Activated CD4-positive, alpha-beta memory T cell treated with anti-CD3 and anti-CD28 coated beads, Interleukin-2, amount 10 ng/mL, durations not matched to agents 7 days and 5 days (primary cell): ENCODE data around the gene B3GALT5. TPM values are rescaled to one million over a fixed set of nuclear protein-coding genes. Genes with fewer than 3 reads are reported as not detected.

Experiments used
- CTCF ChIA-PET: fragments of 350-600 bp; sonication (Branson Sonifier 250); formaldehyde crosslinking; loops from one replicate; lab custom pipeline; 2021; ENCODE audit warnings: antibody characterized with exemption, inconsistent platforms; lab: Charles Lee
- POLR2A ChIA-PET: fragments of 350-600 bp; sonication (Branson Sonifier 250); formaldehyde crosslinking; loops from one replicate; lab custom pipeline; 2021; ENCODE audit warnings: antibody characterized with exemption; lab: Charles Lee
- DNase-seq: peaks from one replicate; pipeline ENCODE4 v3.0.0-alpha.2; 2020
- H3K27ac Mint-ChIP-seq: one replicate; pipeline ENCODE4 v1.8.0; 2021; ENCODE audit warnings: mild to moderate bottlenecking, mixed read lengths
- H3K27me3 Mint-ChIP-seq: one replicate; pipeline ENCODE4 v1.8.0; 2021; ENCODE audit warnings: mixed read lengths
- H3K36me3 Mint-ChIP-seq: one replicate; pipeline ENCODE4 v1.8.0; 2021; ENCODE audit warnings: low read depth, mixed read lengths
- H3K4me1 Mint-ChIP-seq: one replicate; pipeline ENCODE4 v1.8.0; 2021; ENCODE audit warnings: mixed read lengths
- H3K4me3 Mint-ChIP-seq: one replicate; pipeline ENCODE4 v1.8.0; 2021; ENCODE audit warnings: mild to moderate bottlenecking, mixed read lengths
- H3K9me3 Mint-ChIP-seq: one replicate; pipeline ENCODE4 v1.8.0; 2021; ENCODE audit warnings: mixed read lengths
- total RNA-seq, 2 experiments: library from RNA; stranded (reverse); gene quantifications; one replicate each; pipeline ENCODE4 v1.2.3, GENCODE V29; 2021

The B3GALT5 gene
- total RNA-seq, 2 experiments from 2014 or later, result not detected

DNA sequence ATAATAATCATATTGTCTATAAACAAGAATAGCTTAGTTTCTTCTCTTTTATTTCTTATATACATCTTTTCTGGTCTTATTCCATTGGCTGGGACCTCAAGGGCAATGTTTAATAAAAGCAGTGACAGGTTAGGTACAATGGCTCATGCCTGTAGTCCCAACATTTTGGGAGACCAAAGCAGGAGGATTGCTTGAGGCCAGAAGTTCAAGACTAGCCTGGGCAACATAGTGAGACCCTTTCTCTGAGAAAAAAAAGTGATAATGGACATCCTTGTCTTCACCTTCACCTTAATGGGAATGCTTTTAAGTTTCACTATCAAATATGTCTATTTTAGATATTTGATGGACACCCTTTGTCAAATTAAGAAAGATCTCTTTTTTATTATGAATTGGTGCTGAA is 8.1 kb downstream of the B3GALT5 start:
- DNase-seq, result no peak
- no peak overlapping the region for H3K27ac Mint-ChIP-seq
- CTCF ChIA-PET, result interaction anchor here (1.2 kb wide), 1 partner anchor 102 kb away, joined by 3 read pairs; no protein-coding TSS in a partner anchor

DNA sequence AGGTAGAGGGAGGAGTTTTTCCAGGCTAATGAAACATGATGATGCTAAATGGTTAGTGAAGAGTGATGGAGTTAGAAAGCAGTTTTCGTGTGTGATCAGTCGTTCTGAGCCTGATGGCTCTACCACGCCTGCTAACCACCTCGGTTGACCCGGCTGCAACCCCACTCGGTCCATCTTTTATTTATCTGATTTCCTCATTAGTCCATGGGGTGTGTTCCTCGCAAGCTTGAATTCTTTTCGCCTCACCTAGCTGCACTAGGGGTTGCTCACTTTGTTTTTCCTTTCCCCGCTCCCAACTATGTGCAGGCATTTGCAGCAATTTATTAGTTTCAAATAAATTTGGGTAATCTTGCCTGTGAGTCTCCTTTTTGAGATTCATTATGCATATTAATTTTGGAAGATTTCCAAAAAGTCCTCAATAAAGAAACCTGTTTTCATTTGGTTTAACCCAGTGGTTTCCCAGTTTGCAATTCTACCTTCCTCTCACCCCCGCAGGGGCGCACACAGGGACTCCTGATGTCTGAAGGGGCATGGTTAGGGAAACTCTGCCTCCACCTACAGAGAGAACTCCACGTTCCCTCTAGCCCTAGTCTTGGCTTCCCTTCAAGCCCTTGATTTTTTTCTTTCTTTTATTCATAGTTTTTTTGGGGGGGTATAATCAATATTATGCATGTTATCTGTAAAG is 12.6 kb downstream of the B3GALT5 start:
- no peak overlapping the region for H3K4me3 Mint-ChIP-seq
- no peaks in the 10 kb centered on the region for H3K27me3 Mint-ChIP-seq
- H3K9me3 Mint-ChIP-seq, result peaks cover 4% of the 10 kb centered on the region
- no peaks in the 10 kb centered on the region for H3K4me1 Mint-ChIP-seq
- no peak for DNase-seq
- no peaks in the 10 kb centered on the region for H3K36me3 Mint-ChIP-seq
- ChIA-PET CTCF (no interaction called here), POLR2A (no interaction called here)
- no peak overlapping the region for H3K27ac Mint-ChIP-seq

More for the DNA sequence above, 8.1 kb downstream of the B3GALT5 start:
- Mint-ChIP-seq H3K27me3 (peaks cover 2% of the 10 kb centered on the region), H3K9me3 (peaks cover 4% of the 10 kb centered on the region), H3K4me3 (no peak overlapping the region), H3K4me1 (no peaks in the 10 kb centered on the region), H3K36me3 (no peaks in the 10 kb centered on the region)
- POLR2A ChIA-PET, result no interaction called here

DNA sequence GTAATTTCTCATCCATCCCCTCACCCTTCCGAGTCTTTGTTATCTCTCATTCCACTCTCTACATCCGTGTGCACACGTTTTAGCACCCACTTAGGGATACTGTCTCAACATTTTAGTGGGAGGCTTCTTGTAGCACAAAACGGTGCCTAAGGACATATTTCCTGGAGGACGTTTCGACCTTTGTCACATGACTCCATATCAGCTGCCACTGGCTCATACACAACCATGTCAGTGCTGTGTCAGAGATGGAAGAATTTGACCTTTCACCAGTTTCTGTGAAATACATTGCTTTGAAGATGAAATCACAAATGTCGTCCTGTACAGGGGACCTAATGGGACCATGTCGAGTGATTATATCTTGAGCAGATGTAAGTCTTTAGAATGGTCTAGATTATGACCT is 15.6 kb downstream of the B3GALT5 start:
- no peaks in the 10 kb centered on the region for H3K4me1 Mint-ChIP-seq
- H3K36me3 Mint-ChIP-seq, result no peaks in the 10 kb centered on the region
- CTCF ChIA-PET, result no interaction called here
- peaks cover 4% of the 10 kb centered on the region for H3K9me3 Mint-ChIP-seq
- H3K27ac Mint-ChIP-seq, result no peak overlapping the region
- H3K27me3 Mint-ChIP-seq, result no peaks in the 10 kb centered on the region
- no peak for DNase-seq
- no peak overlapping the region for H3K4me3 Mint-ChIP-seq
- POLR2A ChIA-PET, result no interaction called here

DNA sequence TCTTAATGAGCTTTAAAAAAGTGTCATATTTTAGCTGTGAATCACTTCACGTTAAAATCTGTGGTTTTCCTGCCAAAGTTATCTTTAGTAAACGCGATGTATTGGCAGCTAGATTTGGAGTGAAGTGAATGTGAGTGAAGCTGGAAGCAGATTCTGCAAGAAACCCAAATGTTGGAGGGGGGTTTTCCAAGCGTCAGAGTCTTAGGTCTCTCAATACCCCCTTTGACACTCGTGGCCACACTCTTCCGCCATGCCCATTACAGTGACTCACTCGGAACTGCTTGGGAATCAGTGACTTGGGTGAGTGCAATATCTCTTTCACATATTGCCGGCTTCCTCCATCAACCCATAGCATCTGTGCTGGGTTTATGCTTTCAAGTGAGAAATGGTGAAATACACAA is 17.5 kb downstream of the B3GALT5 start:
- H3K4me1 Mint-ChIP-seq, result no peaks in the 10 kb centered on the region
- peaks cover 3% of the 10 kb centered on the region for H3K9me3 Mint-ChIP-seq
- no peak overlapping the region for H3K27ac Mint-ChIP-seq
- ChIA-PET POLR2A (no interaction called here), CTCF (no interaction called here)
- H3K36me3 Mint-ChIP-seq, result no peaks in the 10 kb centered on the region
- no peak for DNase-seq
- no peaks in the 10 kb centered on the region for H3K27me3 Mint-ChIP-seq
- no peak overlapping the region for H3K4me3 Mint-ChIP-seq

DNA sequence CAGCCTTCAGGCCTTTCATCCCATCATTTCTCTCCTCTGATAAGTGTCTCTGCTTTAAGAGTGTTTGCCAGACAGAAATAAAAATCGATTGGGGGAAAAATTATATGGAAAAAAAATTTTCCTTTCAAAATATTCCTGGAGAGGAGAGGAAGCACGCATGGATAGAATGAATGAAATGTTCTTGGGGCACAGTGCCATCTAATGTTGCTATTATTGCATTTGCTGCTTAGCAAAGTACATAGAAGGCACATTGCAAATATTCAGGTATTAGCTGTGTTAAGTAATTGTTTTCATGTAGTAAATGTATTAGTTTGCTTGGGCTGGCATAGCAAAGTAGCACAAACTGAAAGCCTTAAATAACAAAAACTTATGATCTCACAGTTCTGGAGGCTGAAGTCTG is 18.1 kb downstream of the B3GALT5 start:
- CTCF ChIA-PET, result no interaction called here
- H3K27me3 Mint-ChIP-seq, result no peaks in the 10 kb centered on the region
- peaks cover 5% of the 10 kb centered on the region for H3K9me3 Mint-ChIP-seq
- no peaks in the 10 kb centered on the region for H3K4me1 Mint-ChIP-seq
- no peaks in the 10 kb centered on the region for H3K36me3 Mint-ChIP-seq
- H3K4me3 Mint-ChIP-seq, result no peak overlapping the region
- POLR2A ChIA-PET, result no interaction called here
- H3K27ac Mint-ChIP-seq, result no peak overlapping the region
- no peak for DNase-seq

DNA sequence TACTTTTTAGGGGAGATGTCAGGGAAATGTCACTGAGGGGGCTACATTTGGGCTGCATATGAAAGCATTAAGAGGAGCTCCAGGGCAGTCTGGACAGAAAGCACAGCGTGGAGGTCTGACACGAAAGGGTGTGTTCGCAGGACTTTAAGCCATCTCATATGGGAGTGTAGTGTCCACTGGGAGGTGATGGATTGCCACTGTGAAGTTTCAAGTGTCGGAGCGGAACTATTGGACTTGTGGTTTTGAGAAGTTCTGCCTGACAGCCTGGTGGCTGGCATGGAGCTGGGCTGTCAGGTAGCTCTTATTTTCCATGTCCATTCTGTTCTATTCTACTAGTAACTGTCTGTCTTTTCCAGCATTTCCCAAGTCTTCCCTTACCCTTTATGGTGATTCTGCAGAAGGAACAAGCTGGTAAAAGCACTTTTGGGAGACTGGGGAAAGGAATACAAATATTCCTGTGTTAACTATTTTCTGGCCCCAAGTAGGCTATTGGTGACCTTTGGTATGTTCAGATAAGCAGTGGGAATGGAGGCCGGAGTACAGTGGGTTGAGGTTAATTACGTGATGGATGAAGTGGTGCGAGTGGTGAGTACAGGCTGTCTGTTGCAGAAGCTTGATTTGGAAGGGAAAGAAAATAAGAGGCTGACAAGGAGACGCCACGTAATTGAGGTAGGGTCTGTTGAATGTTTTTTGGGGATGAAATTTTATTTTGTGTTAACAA is 19.3 kb downstream of the B3GALT5 start:
- CTCF ChIA-PET, result no interaction called here
- Mint-ChIP-seq H3K9me3 (peaks cover 9% of the 10 kb centered on the region), H3K36me3 (no peaks in the 10 kb centered on the region), H3K4me1 (no peaks in the 10 kb centered on the region), H3K27me3 (no peaks in the 10 kb centered on the region), H3K27ac (no peak overlapping the region), H3K4me3 (no peak overlapping the region)
- POLR2A ChIA-PET, result no interaction called here
- no peak for DNase-seq

DNA sequence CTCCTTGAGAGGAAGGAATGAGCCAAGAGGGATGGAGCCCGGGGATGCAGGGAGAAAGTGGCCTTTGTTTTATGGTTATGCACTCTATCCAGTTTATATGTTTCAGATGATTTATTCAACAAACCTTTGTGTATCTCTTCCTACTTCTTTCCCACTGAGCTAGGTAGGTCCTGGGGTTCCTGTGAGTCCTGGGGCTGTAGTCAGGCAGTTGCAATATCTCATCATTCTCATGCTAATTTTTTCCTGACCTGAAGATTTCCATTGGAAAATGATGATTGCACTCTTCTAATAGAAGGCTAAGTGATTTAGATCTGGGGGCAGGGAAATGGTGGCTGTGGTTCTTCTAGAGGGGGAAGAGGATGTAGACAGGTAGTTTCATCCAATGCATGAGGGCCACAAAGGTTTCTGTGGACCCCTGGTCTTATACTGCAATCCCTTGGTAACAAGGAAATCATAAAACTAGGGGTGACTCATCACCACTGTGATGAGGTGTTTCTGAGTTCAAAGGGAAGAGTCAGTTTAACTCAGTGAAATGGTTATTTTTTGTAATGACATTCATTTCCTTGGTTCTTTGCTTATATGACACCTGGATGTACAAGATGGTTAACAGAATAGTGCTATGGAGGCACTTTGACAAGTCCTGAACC is 20.2 kb downstream of the B3GALT5 start:
- POLR2A ChIA-PET, result no interaction called here
- CTCF ChIA-PET, result no interaction called here
- H3K4me3 Mint-ChIP-seq, result no peak overlapping the region
- H3K27ac Mint-ChIP-seq, result no peak overlapping the region
- peaks cover 12% of the 10 kb centered on the region for H3K9me3 Mint-ChIP-seq
- peaks cover 2% of the 10 kb centered on the region for H3K36me3 Mint-ChIP-seq
- H3K4me1 Mint-ChIP-seq, result no peaks in the 10 kb centered on the region
- DNase-seq, result no peak
- no peaks in the 10 kb centered on the region for H3K27me3 Mint-ChIP-seq

DNA sequence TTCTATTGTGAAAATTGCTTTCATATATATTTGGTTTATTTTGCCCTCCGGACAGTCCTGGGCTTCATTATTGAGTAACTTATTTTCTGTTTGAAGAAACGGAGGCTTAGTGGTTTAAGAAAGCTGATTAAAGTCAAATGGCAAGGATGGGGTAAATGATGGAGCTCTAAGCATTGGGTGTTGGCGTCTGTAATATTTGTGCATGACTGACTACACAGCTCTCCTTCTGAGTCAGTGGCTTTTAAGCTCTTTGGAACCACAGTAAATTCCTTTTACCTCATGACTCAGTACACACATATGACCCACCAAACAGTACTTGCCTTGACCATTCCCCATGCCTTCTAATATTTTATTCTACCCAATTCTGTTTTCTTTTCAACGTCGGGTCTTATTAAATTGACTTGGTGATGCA is 21.0 kb downstream of the B3GALT5 start:
- no peaks in the 10 kb centered on the region for H3K4me1 Mint-ChIP-seq
- no peaks in the 10 kb centered on the region for H3K27me3 Mint-ChIP-seq
- peaks cover 12% of the 10 kb centered on the region for H3K9me3 Mint-ChIP-seq
- CTCF ChIA-PET, result no interaction called here
- H3K27ac Mint-ChIP-seq, result no peak overlapping the region
- H3K36me3 Mint-ChIP-seq, result peaks cover 2% of the 10 kb centered on the region
- POLR2A ChIA-PET, result no interaction called here
- H3K4me3 Mint-ChIP-seq, result no peak overlapping the region
- DNase-seq, result no peak

DNA sequence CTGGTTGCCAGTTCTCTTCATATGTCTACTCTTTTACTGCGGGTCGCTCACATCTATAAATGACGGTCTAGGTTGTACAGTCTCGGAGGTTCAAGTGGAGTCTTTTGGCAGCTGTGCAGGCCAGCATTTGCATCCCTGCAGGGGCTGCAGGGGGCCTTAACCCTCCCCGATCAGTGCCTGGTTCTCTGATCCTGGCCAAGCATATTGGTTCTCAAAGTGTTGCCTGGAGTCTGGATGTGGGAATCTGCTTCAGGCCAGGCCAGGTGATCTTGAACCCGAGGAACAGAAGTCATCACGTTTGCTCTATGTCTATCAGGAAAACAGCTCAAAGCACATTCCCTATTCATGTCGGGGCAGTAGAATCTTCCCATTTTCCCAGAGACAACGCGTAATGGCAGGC is 21.8 kb downstream of the B3GALT5 start:
- no peak for DNase-seq
- Mint-ChIP-seq H3K9me3 (peaks cover 12% of the 10 kb centered on the region), H3K27me3 (no peaks in the 10 kb centered on the region), H3K4me3 (no peak overlapping the region), H3K36me3 (peaks cover 2% of the 10 kb centered on the region), H3K4me1 (no peaks in the 10 kb centered on the region), H3K27ac (no peak overlapping the region)
- ChIA-PET POLR2A (no interaction called here), CTCF (no interaction called here)

DNA sequence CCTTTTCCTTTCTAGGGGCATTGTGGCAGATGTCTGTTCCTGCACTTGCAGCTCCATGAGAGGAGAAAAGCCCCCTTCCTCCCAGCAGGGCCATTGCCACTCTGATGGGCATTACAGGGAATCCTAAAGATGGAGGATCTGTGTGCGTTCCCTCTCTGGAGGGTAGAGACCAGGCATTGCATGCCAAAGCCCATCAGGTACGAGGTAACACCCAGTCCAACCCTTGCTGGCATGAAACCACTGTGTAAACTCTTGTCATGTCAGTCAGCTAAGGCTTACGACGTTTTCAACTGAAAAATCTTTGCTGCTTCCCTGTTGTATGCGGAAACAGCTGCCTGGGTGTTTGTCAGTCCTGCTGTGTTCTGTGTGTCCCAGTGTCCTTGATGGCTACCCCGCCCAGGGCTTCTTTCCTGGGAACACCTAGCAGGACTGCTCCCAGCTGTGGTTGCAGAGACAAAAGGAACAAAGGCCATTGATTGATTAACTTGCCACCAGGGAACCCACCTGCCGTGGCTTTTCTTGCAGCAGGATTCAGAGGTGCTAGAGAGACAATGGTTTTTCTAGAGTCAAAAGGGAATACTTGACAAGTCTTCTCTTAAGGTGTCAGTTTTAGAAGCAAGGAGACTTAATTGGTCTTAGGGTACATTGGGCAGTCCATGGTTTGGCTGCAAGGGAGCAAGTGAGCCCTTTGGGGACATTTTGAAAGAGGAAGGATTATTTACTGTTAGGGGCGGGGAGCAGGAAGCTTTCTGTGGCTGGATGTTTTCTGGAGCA is 24.6 kb downstream of the B3GALT5 start:
- peaks cover 2% of the 10 kb centered on the region for H3K36me3 Mint-ChIP-seq
- H3K27me3 Mint-ChIP-seq, result no peaks in the 10 kb centered on the region
- ChIA-PET POLR2A (no interaction called here), CTCF (no interaction called here)
- no peak overlapping the region for H3K27ac Mint-ChIP-seq
- no peak for DNase-seq
- H3K4me1 Mint-ChIP-seq, result no peaks in the 10 kb centered on the region
- peaks cover 12% of the 10 kb centered on the region for H3K9me3 Mint-ChIP-seq
- H3K4me3 Mint-ChIP-seq, result no peak overlapping the region

DNA sequence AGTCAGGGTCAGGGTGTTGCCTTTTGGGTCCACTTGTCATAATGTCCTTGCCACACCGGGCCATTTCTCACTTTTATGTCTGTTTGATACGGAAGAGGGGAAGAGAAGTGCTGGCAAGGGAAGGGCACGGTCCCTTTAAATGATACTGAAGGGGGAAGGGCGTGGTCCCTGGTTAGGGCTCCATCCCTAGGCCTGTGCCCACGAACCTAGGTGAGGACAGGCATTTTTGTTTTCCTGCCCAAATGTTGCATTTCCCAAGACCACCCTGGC is 25.2 kb downstream of the B3GALT5 start:
- DNase-seq, result no peak
- Mint-ChIP-seq H3K4me1 (no peaks in the 10 kb centered on the region), H3K9me3 (peaks cover 12% of the 10 kb centered on the region), H3K4me3 (no peak overlapping the region), H3K27me3 (no peaks in the 10 kb centered on the region), H3K27ac (no peak overlapping the region), H3K36me3 (peaks cover 2% of the 10 kb centered on the region)
- CTCF ChIA-PET, result no interaction called here
- POLR2A ChIA-PET, result no interaction called here

DNA sequence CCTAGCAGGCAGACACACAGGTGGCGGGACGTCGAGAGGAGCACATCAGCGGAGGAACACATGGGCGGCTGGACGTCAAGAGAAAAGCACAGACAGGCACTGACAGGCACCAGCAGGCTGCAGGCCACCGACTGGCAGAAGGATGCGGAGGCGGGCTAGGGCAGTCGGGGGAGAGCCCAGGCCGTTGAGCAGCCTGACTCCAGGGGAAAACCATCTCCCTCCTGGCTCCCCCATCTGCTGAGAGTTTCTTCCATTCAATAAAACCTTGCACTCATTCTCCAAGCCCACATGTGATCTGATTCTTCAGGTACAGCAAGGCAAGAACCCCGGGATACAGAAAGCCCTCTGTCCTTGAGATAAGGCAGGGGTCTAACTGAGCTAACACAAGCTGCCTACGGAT is 25.5 kb downstream of the B3GALT5 start:
- no peaks in the 10 kb centered on the region for H3K27me3 Mint-ChIP-seq
- CTCF ChIA-PET, result no interaction called here

DNA sequence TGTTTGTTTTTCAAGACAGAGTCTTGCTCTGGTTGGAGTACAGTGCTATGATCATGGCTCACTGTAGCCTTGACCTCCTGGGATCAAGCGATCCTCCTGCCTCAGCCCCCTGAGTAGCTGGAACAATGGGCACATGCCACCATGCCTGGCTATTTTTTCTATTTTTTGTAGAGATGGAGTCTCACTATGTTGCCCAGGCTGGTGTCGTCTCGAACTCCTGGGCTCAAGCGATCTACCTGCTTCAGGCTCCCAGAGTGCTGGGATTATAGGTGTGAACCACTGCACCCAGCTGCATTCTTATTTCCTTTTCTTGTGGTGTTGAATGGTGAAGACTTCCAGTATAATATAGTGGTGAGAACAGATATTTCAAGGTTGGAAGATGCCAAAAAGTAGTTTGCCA is 28.0 kb downstream of the B3GALT5 start:
- peaks cover 2% of the 10 kb centered on the region for H3K36me3 Mint-ChIP-seq
- CTCF ChIA-PET, result no interaction called here
- H3K9me3 Mint-ChIP-seq, result peaks cover 8% of the 10 kb centered on the region
- H3K27me3 Mint-ChIP-seq, result no peaks in the 10 kb centered on the region
- H3K4me1 Mint-ChIP-seq, result no peaks in the 10 kb centered on the region
- H3K27ac Mint-ChIP-seq, result no peak overlapping the region
- no peak for DNase-seq
- POLR2A ChIA-PET, result no interaction called here
- no peak overlapping the region for H3K4me3 Mint-ChIP-seq

More for the DNA sequence above, 25.5 kb downstream of the B3GALT5 start:
- H3K4me1 Mint-ChIP-seq, result no peaks in the 10 kb centered on the region
- no peak for DNase-seq
- no peak overlapping the region for H3K27ac Mint-ChIP-seq
- H3K4me3 Mint-ChIP-seq, result no peak overlapping the region
- POLR2A ChIA-PET, result no interaction called here
- peaks cover 12% of the 10 kb centered on the region for H3K9me3 Mint-ChIP-seq
- peaks cover 2% of the 10 kb centered on the region for H3K36me3 Mint-ChIP-seq
